ENCODE measurements around the gene SHC1. TPM values are rescaled to one million over a fixed set of nuclear protein-coding genes. Genes with fewer than 3 reads are reported as not detected.

SHC1 gene
- total and polyA plus RNA-seq, 4 donors: 26.4 to 99.2 (median 37.8) TPM

DNA sequence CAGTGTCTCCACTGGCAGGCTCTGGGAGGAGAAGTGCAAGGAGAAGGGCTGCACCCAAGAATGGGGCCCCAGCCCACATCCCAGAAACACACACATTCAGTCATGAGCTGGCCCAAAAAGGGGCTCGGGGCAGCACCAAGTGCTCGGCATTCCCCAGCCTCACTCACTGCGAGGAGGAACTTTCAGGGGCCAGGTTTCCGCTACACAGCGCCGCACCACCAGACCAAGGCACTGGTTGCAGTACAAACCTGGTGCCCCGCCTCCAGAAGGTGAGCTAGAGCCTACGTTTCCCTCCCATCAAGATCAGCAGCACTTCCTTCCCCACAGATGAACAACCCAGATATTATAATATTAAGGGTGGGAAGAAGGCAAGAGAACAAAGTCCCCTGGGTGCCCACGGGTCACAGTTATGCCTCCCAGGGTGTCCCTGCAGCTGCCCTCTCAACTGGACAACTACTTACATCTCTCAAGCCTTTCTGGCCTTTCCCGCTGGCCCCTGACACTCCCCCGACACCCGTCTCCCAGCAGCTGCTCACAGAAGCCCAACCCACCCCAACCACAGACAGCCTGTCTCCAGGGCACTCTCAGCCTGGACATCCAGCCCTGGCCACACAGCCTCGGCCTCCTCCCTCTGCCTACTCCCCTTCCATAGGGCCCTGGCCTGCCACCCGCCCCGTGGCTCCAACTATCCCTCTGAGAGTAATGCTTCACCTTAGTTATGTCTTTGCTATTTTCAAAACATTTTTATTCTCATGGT is 18.5 kb downstream of the SHC1 start:
- Histone ChIP-seq H3K9me3 (ENCODE audit: control insufficient read depth, insufficient read depth, low read length) (no peaks in the 10 kb centered on the region), H3K4me3 (ENCODE audit: low read depth, low read length) (no peak overlapping the region), H3K36me3 (ENCODE audit: control insufficient read depth, insufficient read depth, low read length) (peaks cover 38% of the 10 kb centered on the region), H3K27me3 (ENCODE audit: control insufficient read depth, insufficient read depth, low read length) (no peaks in the 10 kb centered on the region), H3K4me1 (ENCODE audit: control insufficient read depth, insufficient read depth, low read length) (peaks cover 46% of the 10 kb centered on the region), H3K27ac (ENCODE audit: low read depth, low read length) (no peak overlapping the region)
- 80% methylated on average over 13 of the region's 15 CpGs for WGBS (ENCODE audit: insufficient coverage)
- no peak for DNase-seq (ENCODE audit: low read depth in 4 of 6, low spot score in 6 of 6)

- WGBS (ENCODE audit: insufficient coverage): 89% methylated on average over 3 of the region's 11 CpGs
- H3K36me3 ChIP-seq (ENCODE audit: control insufficient read depth, insufficient read depth, low read length): peaks cover 57% of the 10 kb centered on the region
- H3K4me3 ChIP-seq (ENCODE audit: low read depth, low read length): no peak overlapping the region
Observed at GRCh38 chr1:154948079-154948478, 22.5 kb downstream of the SHC1 start.

GRCh38 chr1:154945962-154946850 is 24.3 kb downstream of the SHC1 start:
- Histone ChIP-seq H3K4me3 (ENCODE audit: low read depth, low read length) (no peak overlapping the region), H3K36me3 (ENCODE audit: control insufficient read depth, insufficient read depth, low read length) (peaks cover 43% of the 10 kb centered on the region), H3K4me1 (ENCODE audit: control insufficient read depth, insufficient read depth, low read length) (peaks cover 32% of the 10 kb centered on the region), H3K27me3 (ENCODE audit: control insufficient read depth, insufficient read depth, low read length) (no peaks in the 10 kb centered on the region), H3K27ac (ENCODE audit: low read depth, low read length) (no peak overlapping the region), H3K9me3 (ENCODE audit: control insufficient read depth, insufficient read depth, low read length) (no peaks in the 10 kb centered on the region)
- WGBS (ENCODE audit: insufficient coverage): 81% methylated on average over 16 of the region's 17 CpGs
- no peak for DNase-seq (ENCODE audit: low read depth in 4 of 6, low spot score in 6 of 6)

More at GRCh38 chr1:154948079-154948478, 22.5 kb downstream of the SHC1 start:
- Histone ChIP-seq H3K4me1 (ENCODE audit: control insufficient read depth, insufficient read depth, low read length) (peaks cover 31% of the 10 kb centered on the region), H3K9me3 (ENCODE audit: control insufficient read depth, insufficient read depth, low read length) (no peaks in the 10 kb centered on the region), H3K27ac (ENCODE audit: low read depth, low read length) (no peak overlapping the region), H3K27me3 (ENCODE audit: control insufficient read depth, insufficient read depth, low read length) (no peaks in the 10 kb centered on the region)
- no peak for DNase-seq (ENCODE audit: low read depth in 4 of 6, low spot score in 6 of 6)

DNA sequence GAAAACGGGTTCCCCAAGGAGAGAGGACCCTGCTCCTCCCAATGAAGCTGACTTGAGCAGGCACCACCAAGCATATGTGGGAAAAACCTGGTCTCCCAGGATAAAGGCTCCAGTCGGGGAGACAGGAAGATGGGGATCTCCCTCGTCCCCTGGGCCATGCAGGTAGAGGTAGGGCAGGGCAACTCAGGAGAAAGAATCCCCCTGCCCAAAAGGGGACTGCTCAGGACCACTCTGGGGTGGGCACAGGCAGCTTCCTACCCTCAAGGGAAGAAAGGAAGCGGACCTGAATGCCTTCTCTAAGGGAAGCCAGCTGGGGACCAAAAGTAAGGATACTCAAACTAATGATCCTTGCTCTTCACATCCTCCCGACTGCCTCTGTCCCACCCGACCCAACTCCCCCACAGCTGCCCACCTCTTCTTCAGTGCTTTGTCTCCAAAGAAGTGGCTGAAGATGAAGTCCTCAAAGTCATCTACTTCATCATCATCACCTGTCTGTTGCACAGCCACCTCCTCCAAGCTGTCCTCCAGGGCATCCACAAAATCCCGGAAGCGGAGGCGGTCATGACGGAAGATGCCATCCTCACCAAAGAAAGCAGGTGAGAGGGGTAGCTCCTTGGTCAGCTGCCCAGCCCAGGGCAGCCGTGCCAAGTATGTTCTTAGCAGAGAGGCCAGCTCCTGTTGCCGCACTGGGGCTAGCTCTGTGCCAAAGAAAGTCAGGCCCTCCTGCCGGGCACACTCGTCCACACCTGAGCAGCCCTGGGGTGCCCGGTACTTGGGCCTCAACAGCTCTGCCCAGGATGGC is 25.2 kb downstream of the SHC1 start:
- H3K4me1 ChIP-seq (ENCODE audit: control insufficient read depth, insufficient read depth, low read length): peaks cover 41% of the 10 kb centered on the region
- WGBS (ENCODE audit: insufficient coverage): 80% methylated on average over 14 of the region's 15 CpGs

GRCh38 chr1:154944401-154945159 is 26.0 kb downstream of the SHC1 start:
- H3K4me1 ChIP-seq (ENCODE audit: control insufficient read depth, insufficient read depth, low read length): peaks cover 48% of the 10 kb centered on the region
- peaks cover 32% of the 10 kb centered on the region for H3K36me3 ChIP-seq (ENCODE audit: control insufficient read depth, insufficient read depth, low read length)
- H3K27ac ChIP-seq (ENCODE audit: low read depth, low read length): peak overlapping the region; percentile 54
- no peaks in the 10 kb centered on the region for H3K27me3 ChIP-seq (ENCODE audit: control insufficient read depth, insufficient read depth, low read length)
- no peaks in the 10 kb centered on the region for H3K9me3 ChIP-seq (ENCODE audit: control insufficient read depth, insufficient read depth, low read length)
- no peak overlapping the region for H3K4me3 ChIP-seq (ENCODE audit: low read depth, low read length)
- WGBS (ENCODE audit: insufficient coverage): 47% methylated on average over 4 of the region's 9 CpGs
- DNase-seq (ENCODE audit: low read depth in 4 of 6, low spot score in 6 of 6): no peak

More for the DNA sequence above, 25.2 kb downstream of the SHC1 start:
- Histone ChIP-seq H3K9me3 (ENCODE audit: control insufficient read depth, insufficient read depth, low read length) (no peaks in the 10 kb centered on the region), H3K27me3 (ENCODE audit: control insufficient read depth, insufficient read depth, low read length) (no peaks in the 10 kb centered on the region), H3K4me3 (ENCODE audit: low read depth, low read length) (no peak overlapping the region), H3K27ac (ENCODE audit: low read depth, low read length) (no peak overlapping the region), H3K36me3 (ENCODE audit: control insufficient read depth, insufficient read depth, low read length) (peaks cover 35% of the 10 kb centered on the region)
- no peak for DNase-seq (ENCODE audit: low read depth in 4 of 6, low spot score in 6 of 6)

GRCh38 chr1:154943649-154944400 is 26.7 kb downstream of the SHC1 start:
- DNase-seq (ENCODE audit: low read depth in 4 of 6, low spot score in 6 of 6): peak in 2 of 6 donors; percentile 77 to 82
- H3K4me3 ChIP-seq (ENCODE audit: low read depth, low read length): no peak overlapping the region
- H3K27ac ChIP-seq (ENCODE audit: low read depth, low read length): peak overlapping the region; percentile 54
- H3K36me3 ChIP-seq (ENCODE audit: control insufficient read depth, insufficient read depth, low read length): peaks cover 32% of the 10 kb centered on the region
- H3K9me3 ChIP-seq (ENCODE audit: control insufficient read depth, insufficient read depth, low read length): no peaks in the 10 kb centered on the region
- 43% methylated on average over 5 of the region's 6 CpGs for WGBS (ENCODE audit: insufficient coverage)
- no peaks in the 10 kb centered on the region for H3K27me3 ChIP-seq (ENCODE audit: control insufficient read depth, insufficient read depth, low read length)
- H3K4me1 ChIP-seq (ENCODE audit: control insufficient read depth, insufficient read depth, low read length): peaks cover 48% of the 10 kb centered on the region

- DNase-seq (ENCODE audit: low read depth in 4 of 6, low spot score in 6 of 6): peak in 2 of 6 donors; percentile 67 to 69
- Histone ChIP-seq H3K9me3 (ENCODE audit: control insufficient read depth, insufficient read depth, low read length) (no peaks in the 10 kb centered on the region), H3K4me3 (ENCODE audit: low read depth, low read length) (no peak overlapping the region), H3K27me3 (ENCODE audit: control insufficient read depth, insufficient read depth, low read length) (no peaks in the 10 kb centered on the region), H3K36me3 (ENCODE audit: control insufficient read depth, insufficient read depth, low read length) (peaks cover 16% of the 10 kb centered on the region), H3K4me1 (ENCODE audit: control insufficient read depth, insufficient read depth, low read length) (peaks cover 53% of the 10 kb centered on the region), H3K27ac (ENCODE audit: low read depth, low read length) (no peak overlapping the region)
- 58% methylated on average over 4 of the region's 5 CpGs for WGBS (ENCODE audit: insufficient coverage)
Observed at GRCh38 chr1:154941333-154942013, 29.1 kb downstream of the SHC1 start.

DNA sequence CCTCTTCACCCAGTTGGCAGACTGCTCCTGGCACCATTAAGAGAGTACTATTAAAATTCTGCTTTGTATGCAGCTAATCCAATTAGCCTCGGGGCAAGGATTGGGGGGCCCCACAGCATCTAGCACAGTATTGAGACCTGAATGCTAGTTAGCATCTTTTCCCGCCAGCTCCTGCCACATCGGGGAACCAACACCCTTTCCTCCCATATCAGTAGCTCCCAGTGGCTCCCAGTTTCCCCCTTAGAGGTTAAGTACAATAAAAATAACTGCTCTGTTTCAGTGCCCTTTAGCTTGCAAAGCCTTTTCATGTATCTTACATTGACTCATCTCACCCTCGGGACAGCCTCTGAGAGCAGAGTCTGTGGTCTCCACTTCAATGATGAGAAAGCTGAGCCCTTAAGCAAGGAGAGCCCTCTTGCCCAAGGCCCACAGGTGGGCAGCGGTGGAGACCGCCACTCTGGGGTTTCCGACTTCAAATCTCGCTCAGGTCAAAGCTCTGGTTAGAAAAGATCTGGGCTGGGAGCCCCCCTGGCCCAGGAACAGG is 29.8 kb downstream of the SHC1 start:
- Histone ChIP-seq H3K27ac (ENCODE audit: low read depth, low read length) (peak overlapping the region; percentile 37), H3K9me3 (ENCODE audit: control insufficient read depth, insufficient read depth, low read length) (no peaks in the 10 kb centered on the region), H3K36me3 (ENCODE audit: control insufficient read depth, insufficient read depth, low read length) (peaks cover 9% of the 10 kb centered on the region), H3K4me1 (ENCODE audit: control insufficient read depth, insufficient read depth, low read length) (peaks cover 61% of the 10 kb centered on the region), H3K4me3 (ENCODE audit: low read depth, low read length) (no peak overlapping the region), H3K27me3 (ENCODE audit: control insufficient read depth, insufficient read depth, low read length) (no peaks in the 10 kb centered on the region)
- WGBS (ENCODE audit: insufficient coverage): 61% methylated on average over 6 of the region's 8 CpGs
- peak in 2 of 6 donors; percentile 39 to 64 for DNase-seq (ENCODE audit: low read depth in 4 of 6, low spot score in 6 of 6)

Measured in spinal cord (tissue), 10 donors.